Activated CD4-positive, alpha-beta T cell treated with anti-CD3 and anti-CD28 coated beads, Interleukin-2, amount 50 U/mL, for 1 hour (primary cell): Measurements from ENCODE around the gene KLHL29.

Source experiments
- DNase-seq: peaks from one replicate; pipeline ENCODE4 v3.0.0-alpha.2; 2020

Gene KLHL29

DNA sequence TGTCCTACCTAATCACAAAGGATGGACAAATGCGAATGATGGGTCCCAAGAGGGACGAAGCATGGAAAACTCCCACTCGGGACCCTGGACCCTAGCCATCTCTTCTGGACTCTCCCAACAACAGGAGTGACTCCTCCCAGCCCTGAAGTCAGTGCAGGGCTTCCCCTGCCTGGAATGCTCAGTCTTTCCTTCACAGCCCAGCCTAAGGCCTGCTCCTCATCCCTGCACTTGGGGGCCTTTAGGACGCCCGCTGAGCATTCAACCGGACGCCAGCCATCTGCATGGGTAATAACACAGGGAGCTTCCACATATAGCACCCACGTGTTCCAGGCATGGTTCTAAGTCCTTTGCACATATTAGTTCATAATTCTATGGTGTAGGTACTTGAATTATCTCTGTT lies 237.5 kb downstream of the KLHL29 start:
- no peak for DNase-seq

DNA sequence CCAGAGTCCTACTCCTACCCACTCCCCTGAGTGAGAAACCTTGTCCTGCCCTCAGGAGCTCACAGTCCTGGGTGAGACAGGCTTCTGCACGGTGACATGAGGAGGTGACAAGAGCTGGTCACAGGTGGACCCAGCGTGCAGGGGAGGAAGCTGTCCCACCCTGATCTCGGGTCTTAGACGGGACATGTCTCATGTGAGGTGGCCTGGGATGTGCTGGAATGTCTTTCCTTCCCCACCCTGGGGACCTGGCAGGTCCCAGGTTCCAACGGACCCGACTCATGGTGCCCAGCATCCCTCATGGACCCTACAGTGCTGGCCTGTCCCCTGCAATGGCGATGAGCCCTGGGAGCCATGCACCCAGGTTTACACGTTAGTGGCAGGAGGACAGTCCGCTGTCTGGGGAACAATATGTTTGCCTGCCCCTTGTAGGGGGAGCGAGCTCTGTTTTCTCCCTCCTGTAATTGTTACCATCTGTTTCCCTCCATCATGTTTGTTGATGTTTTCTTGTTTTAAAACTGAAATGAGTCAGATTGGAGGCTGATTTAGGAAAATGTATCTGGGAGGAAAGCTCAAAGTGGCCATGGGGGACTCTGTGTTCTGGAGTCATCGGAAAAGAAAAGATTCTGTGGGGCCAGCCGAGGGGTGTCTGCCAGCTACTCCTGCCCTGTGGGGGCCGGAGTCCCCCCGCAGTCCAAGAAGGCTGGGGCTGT lies 238.1 kb downstream of the KLHL29 start:
- no peak for DNase-seq

DNA sequence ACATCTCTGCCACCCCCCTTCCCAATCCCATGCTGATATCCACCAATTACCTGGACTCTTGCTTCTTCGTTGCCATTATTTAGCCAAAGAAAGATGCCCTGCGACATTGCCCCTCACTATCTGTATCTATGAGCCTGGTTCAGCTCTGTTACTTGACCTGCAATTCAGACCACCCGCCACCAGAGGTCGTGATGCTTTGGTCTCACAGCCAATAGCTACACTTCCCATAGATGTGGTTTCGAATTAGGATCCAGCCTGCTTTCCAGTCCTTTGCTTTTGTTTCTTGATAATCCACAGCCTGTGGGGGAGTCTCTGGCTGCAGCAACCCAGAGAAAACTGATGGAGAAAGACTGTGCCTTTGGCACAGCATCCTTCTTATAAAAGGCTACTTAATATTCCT lies 239.4 kb downstream of the KLHL29 start:
- DNase-seq = no peak

DNA sequence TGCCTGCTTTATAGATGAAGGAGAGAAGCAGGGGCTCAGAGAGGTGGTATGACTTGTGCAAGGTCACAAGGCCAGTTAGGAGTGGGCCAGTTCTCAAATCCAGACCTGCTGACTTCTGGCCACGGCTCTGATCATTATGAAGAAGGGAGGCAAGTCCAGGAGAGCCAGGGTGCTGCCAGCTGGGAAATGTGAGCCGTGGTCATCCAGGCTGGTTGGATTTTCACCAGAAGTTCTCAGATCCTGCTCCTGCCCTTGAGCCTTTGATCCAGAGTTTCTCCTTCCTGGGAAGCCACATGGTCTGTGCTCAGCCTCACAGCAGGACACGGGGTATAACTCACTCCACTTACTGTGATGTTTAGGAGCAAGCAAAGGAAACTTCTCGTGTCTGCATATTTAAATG lies 239.9 kb downstream of the KLHL29 start:
- DNase-seq = no peak

DNA sequence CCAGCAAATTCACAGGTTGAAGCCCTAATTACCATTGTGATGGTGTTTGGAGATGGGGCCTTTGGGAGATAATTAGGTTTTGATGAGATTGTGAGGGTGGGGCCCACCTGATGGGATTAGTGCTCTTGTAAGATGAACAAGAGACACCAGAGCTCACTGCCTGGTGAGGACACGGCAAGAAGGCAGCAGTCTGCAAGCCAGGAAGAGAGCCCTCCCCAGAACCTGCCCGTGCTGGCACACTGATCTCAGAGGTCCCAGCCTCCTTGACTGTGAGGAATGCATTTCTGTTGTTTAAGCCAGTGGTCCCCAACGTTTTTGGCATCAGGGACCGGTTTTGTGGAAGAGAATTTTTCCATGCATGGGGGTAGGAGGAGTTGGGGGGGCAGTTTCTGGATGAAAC lies 240.7 kb downstream of the KLHL29 start:
- no peak for DNase-seq

DNA sequence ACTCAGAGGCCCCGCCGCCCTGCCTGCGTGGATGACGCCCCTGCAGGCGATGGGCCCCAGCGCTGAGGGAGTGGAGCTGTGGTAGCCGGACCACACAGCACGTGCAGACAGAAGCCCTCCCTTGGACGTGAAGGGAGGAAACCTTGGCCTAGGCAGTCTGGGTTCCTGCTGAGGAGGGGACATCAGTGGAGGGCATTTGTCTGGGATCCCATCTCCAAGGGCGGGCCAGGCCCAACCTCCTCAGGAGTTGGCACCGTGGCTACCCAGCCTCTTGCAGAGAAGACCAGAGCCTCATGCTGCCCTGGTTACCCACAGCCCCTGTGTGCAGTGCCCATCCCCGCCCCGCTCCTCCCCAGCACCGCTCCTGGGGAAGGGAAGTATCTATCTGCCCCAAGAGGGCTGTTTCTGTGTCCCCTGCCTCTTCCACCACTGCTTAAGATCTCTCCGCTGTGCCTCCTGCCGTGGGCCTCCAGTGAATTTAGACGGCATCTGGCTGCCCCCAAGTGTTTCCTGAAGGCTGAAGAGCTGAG lies 241.8 kb downstream of the KLHL29 start:
- no peak for DNase-seq

DNA sequence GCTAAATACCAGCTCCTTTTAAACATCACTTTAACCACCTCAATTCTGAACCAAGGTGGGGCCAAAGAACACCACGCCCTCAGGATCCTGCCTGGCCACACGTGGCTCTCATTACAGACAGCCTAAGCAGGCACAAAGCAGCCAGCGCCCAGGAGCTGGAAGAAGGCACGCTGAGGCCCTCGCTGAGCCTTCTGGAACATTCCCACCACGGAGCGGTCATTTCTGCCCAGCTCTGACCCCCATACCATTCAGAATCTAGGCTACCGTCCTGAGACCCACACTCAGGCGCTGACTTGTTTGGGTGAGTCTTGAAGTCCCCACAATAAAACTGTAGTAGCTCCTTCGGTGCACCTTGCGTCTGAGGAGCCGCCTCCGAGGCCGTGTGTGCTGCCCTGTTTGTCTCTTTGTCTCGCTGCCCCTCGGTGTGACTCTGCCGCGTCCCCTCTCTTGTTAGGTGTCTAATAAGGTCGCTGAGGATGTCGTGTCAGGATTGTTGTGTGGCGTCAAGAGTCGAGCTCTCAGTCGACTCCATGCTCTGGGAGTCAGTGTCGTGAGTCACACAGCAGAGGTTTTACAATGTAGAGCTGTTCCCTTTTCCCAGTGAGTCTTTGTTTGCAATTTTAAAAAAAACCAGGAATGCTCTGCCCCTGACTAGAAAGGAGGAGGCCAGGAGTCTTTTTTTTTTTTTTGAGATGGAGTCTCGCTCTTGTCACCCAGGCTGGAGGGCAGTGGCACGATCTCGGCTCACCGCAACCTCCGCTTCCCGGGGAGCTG lies 242.4 kb downstream of the KLHL29 start:
- no peak for DNase-seq

DNA sequence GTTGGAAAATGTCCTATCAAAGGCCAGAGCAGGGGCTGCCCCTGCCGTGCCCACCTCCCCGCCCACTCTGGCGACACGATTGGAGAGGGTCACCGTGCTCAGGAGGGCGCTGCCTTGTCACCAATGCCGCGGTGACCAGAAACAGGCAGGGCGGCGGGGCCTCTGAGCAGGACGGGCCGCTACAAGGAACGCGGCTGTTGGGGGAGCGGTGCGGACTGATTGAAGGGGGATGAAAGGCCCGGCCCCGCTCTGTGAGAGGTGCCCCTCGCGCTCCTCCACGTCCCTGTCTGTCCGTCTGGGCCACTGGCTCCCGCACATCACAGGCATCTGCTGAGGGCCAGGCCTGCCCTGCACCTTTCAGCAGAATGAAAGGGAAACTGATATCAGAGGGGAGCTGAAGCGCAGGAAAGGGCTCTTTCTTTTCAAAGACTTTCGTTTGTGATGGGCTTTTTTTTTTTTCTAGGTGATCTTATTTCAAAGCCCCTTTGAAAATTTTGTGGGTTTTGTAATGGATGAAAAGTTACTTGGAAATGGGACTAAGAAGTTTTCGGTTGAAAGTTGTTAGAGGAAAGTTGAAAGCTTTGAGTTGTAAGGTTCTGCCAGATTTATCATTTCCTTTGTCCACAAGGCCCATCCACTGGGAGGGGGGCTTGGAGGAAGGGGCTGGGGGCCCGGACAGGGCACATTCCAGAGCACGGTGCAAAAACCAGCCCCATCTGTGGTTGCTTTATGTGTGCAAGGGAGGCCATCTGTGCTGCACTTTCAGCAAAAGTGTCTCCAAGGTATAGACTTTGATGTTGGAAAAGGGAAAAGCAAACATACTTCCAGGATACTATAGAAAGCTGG lies 244.2 kb downstream of the KLHL29 start:
- DNase-seq = no peak

DNA sequence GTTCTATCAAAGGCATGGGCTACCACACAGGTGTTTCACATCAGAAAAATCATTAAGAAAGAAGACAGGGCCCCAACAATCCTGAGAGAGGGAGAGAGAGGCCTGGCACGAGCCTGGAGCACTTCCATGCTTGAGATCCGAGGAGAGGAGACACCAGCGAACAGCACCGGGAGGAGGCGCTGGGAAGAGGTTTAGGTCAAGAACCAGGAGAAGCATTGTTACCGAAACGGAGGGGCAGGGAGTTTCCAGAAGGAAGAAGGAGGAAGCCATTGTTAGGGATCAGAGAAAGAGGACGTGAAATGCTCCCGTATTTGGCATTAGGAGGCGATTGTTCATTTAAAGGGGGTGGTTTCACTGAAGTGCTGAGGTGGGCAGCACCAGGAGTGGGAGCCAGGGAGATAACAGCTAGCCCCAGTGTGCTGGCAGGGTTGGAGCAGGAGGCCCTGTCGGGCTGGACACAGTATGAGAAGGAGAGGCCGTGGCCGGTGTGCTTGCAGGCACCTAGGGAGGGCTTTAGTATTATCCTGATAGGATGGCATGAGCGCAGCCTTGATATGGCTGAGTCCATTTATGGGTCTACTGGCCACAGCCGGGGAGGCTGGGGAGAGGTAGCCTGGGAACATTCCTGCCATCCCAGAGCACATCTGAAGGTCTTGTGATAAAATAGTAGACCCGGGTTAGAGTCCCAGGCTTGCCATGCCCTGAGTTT lies 244.9 kb downstream of the KLHL29 start:
- DNase-seq = no peak

DNA sequence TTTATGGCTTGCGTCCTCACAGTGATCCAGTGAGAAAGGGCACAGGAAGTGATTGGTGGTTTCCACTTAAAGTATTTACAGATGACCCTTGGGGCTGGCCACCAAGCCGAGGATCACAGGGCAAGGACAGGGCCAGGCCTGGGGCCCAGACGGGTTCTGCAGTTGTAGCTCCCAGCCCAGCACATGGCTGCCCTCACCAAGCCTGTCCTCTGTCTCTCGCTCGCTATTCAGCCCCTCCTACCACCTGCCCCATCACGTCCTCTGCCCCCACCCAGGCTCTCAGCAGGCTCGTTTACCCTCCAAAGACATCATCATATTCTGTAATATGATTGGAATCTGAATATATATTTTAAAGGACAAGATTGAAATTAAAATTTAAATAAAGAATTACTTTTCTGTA lies 246.0 kb downstream of the KLHL29 start:
- DNase-seq = no peak

DNA sequence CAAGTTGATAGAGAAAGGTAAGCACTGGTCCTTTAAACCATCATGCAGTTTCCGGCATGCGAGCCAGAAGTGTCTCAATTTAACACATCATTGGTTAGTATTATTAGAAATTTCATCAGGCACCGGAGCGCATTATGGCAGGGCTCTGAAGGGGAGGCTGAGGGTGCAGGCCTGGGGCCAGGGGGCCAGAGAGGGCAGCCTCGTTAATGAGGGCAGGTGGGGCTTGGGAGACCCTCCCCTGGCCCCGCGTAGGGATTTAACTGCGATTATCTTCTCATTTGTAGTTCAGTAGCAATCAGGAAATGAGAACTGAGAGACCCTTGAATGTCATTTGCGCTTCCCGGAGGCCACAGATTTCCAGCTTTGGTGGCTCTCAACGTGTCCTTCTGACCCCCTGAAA lies 246.4 kb downstream of the KLHL29 start:
- DNase-seq = no peak

DNA sequence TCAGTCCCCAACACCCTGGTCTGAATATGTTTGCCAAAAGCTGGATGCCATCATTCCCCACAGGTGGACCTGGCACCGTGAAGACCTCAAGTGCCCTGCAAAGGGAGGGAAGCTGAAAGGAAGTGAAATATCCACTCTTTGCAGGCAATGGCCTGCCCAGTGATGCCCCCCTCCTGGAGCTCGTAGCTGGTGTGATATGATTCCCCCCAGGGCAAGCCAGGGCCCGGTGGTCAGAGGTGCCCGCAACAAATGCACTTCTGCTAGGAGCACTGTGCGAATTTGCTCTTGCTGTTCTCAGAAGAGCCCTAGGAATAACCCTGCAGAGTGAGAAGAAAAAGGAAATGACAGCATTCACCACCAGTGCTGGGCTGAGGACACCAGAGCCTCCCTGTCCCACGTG lies 247.4 kb downstream of the KLHL29 start:
- DNase-seq = no peak

DNA sequence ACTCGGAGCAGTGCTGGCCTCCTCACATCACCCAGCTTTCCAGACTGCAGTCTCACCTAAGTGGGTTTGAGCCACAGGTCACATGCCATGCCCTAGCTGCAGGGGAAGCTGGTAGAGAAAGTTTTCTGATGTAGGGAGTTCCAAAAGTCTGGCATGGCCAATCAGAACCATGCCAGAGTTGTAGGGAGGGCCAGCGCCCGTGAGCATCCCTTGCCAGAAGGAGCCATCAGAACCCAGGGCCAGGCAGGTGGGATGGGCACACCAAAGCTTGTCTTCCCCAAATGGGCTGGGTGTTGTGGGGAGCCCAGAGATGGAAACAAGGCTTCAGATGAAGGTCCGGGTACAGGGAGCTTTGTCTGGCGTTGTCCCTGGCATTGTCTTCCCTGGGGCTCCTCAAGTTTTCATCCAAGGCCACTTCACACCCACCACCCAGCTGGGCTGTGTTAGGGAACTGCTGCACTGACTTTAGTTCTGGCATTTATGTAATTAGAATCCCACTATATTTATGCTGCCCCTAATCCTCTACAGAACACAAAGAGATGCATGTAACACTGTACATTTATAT lies 247.9 kb downstream of the KLHL29 start:
- no peak for DNase-seq

DNA sequence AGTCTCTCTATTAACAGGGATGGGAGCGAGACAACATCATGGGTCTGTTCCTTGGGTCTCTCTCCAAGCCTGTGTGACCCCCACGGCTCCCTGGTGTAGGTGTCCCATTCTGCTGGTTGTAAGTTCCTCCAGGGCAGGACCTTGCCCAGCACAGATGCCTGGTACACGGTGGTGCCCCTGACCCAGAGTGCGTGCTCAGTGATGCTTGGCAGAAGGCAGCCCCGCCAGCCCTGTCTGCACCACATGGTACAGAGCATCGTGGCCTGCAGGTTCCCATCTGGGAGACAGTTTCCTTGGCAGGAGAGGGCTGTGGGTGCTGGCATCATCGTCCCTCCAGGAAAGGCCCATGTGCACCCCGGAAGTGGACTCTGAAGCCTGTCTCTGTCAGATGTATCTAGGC lies 249.0 kb downstream of the KLHL29 start:
- no peak for DNase-seq

DNA sequence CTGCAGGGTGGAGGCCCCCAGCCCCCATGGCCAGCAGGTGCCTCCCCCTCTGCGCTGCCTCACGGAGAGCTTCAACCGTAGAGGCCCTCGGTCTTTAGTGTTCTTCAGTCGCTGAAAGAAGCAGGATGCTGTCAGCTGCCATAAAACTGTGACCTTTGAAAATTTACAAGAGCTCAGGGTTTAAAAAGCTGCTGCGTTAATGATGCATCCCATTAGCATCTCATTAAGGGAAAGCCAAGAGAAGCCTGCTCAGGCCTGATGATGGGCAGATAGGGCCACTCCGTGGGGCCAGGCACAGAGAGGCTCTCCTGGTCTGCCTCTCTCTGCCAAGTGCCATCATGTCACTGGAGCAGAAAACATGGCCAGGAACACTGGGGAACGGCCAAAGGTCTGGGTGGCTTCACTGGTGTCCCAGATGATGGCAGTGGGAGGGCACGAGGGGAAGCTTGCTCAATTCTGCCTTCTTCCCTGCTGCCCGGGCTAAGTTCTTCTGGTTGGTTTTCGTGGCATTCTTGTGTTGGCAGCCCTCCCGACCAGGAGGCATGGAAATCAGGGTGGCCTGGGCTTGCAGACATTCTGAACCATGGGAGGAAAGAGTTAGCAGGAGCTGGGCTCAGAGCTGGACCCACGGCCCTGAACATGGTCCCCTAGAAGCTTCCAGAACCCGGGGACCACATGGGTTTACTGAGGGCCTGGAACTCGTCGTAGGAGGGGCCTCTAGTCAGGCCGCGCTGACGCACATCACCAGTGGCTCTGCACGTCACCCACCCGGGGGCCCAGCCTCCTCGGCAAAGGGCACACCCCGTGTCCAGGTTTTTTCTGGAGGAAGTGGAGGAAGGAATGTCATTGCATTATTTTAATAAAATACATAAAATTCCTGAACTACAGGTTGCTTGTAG lies 250.7 kb downstream of the KLHL29 start:
- DNase-seq = no peak

DNA sequence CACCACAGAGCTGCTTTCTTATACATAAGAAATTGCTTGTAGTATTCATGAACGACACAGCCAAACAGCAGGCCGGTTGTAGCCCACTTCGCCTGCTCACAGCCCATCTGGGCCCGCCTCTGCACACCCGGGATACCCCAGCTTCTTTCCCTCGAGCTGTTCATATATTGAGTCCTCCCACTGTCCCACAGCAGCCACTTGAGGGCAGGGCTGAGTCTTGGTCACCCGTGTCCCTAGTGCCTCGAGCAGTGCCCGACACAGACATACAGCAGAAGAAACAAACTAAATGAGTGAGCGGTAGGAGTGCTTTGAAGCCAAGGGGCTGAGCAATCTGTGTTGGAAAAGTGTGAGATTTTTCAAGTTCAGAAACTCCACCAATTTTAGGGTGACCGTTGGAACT lies 251.4 kb downstream of the KLHL29 start:
- DNase-seq = no peak

DNA sequence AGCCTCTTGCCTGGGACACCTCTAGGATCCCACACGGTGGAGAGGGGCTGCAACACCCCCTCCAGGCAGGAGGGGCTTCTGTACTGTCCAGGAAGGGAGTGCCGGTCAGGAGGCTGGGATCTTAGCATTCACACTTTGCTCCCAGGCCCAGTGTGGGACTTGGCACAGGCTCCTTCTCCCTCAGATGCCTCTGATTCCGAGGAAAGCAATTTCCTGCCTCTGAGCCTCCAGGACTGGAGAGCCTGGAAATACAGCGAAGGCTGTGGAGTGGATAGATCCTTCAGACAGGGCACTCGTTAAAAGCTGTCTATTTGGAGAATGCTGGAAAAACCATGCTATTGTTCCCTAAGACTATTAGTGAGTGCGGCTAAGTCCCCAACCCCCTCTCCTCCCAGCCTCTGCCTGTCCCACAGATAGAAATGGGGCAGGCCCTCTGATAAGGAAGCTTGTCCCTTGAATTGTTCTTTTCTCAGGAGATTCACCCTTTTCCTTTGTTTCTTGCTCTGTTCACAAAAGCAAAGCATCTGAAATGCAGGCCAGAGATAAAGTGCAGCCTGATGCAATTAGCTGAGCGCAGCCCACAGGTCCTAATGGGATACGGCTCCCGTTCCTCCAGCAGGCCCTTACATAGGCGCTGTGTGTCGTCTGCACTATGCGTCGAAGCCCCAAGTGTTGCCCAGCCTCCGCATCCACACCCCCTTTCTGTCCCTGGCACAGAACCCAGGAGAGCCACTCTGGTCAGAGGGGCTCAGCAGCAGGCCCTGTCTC lies 252.2 kb downstream of the KLHL29 start:
- no peak for DNase-seq

DNA sequence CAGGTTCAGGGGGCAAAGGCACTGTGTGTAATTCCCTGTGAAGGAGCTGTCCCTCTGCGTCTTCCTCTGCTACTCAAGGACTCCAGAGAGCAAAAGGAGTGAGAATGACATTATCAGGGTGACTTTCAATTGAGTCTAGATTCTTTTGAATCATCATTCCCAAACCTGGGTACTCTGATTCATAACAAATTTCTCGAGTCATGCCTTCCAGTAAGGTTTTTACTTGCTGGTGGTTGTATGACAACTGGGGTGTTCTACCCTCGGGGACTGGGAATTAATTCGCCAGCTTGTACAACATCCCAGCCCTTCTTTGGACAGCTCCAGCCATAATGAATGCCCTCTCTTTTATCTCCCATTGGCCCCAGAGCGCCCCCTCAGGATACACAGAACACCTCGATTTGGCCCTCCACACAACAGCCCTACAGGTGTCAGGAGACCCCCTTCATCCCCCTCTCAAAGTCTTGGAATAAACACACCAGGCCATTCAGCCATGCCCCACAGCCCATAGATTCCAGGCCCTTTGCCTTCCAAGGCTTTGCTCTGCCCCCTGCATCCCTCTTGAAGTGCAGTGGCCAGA lies 254.5 kb downstream of the KLHL29 start:
- DNase-seq = no peak

DNA sequence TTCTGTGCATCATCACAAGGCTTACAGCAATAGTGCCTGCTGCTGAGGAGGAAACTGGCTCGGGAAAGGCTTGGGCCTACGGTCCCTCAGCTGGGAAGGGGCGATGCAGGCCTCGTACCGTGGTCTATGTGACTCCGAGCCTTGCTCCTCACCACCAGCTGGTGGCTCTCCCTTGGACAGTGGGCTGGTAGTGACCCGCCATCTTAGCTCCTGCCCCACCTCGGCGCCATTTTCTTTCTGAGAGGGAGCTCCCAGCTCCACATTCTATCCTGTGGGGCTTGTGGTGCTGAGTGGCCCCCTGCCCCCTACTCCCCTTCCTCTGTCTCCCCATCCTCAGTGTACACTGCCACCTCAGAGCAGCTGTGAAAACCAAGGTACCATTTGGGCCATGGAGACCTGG lies 255.7 kb downstream of the KLHL29 start:
- no peak for DNase-seq

DNA sequence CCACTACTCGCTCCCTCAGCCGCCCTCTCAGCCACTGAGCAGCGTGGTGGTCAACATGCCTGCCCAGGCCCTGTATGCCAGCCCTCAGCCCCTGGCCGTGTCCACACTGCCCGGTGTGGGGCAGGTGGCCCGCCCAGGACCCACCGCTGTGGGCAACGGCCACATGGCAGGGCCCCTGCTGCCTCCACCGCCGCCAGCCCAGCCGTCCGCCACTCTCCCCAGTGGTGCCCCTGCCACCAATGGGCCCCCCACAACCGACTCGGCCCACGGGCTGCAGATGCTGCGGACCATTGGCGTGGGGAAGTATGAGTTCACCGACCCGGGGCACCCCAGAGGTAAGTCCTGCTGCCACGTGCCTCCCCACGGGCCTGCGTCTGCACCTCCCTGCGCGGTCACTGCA lies 257.5 kb downstream of the KLHL29 start:
- no peak for DNase-seq
